GM21526 (cell line): ENCODE results near the gene TOLLIP.
"Not testable (repeated sequence)": the region's sequence is repeated elsewhere in the genome, so short reads cannot be mapped to it uniquely, and the experiment has no call there.

Source experiments
- ATAC-seq: cut with Tn5 transposase; IDR thresholded peaks from one replicate; pipeline ENCODE4 v1.9.1; 2021; ENCODE audit warnings: moderate library complexity; ENCODE audit not compliant: unreplicated experiment, low FRiP score

Gene TOLLIP

DNA sequence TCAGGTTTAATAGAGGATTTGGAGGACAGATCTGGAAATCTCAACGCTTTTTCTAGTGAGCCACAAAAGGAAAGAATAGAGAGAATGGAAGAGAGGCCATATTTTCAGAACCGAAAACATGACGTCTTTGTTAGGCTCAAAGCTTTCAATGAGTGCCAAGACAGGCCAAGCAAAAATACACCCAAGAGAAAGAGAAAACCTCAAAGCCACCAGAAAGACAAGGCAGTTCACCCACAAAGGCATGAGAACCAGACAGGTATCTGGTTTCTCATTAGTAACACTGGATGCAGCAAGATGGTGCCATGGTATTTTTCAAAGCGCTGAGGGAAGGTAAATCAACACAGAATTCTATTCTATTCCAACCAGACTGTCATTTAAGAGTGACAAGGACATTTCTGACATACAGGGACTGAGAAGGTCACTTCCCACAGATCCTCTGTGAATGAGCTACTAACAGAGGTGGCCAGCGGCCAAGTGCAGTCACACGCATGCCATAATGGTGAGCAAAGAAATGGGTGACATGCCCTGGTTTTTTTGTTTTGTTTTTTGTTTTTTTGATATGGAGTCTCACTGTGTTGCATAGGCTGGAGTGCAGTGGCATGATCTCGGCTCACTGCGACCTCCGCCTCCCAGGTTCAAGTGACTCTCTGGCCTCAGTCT lies 41.9 kb downstream of the TOLLIP start:
- ATAC-seq = no peak

DNA sequence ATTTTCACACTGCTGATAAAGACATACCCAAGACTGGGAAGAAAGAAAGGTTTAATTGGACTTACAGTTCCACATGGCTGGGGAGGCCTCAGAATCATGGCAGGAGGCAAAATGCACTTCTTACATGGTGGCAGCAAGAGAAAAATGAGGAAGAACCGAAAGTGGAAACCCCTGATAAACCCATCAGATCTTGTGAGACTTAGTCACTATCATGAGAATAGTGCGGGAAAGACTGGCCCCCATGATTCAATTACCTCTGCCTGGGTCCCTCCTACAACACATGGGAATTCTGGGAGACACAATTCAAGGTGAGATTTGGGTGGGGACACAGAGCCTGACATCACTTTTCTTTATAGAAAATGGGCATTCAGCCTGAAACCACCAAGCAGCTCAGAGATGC lies 42.5 kb downstream of the TOLLIP start:
- ATAC-seq = not testable (repeated sequence)

DNA sequence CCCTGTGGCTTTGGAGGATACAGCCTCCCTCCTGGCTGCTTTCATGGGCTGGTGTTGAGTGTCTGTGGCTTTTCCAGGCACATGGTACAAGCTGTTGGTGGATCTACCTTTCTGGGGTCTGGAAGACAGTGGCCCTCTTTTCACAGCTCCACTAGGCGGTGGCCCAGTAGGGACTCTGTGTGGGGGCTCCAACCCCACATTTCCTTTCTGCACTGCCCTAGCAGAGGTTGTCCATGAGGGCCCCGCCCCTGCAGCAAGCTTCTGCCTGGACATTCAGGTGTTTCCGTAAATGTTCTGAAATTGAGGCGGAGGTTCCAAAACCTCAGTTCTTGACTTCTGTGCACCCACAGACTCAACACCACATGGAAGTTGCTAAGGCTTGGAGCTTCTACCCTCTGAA lies 44.0 kb downstream of the TOLLIP start:
- not testable (repeated sequence) for ATAC-seq

DNA sequence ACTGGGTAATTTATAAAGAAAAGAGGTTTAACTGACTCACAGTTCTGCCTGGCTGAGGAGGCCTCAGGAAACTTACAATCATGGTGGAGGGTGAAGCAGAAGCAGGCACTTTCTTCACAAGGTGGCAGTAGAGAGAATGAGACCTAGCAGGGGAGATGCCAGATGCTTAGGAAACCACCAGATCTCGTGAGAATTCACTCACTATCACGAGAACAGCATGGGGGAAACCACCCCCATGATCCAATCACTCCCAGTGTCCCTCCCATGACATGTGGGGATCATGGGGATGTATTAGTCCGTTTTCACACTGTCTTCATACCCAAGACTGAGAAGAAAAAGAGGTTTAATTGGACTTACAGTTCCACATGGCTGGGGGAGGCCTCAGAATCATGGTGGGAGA lies 45.0 kb downstream of the TOLLIP start:
- not testable (repeated sequence) for ATAC-seq

DNA sequence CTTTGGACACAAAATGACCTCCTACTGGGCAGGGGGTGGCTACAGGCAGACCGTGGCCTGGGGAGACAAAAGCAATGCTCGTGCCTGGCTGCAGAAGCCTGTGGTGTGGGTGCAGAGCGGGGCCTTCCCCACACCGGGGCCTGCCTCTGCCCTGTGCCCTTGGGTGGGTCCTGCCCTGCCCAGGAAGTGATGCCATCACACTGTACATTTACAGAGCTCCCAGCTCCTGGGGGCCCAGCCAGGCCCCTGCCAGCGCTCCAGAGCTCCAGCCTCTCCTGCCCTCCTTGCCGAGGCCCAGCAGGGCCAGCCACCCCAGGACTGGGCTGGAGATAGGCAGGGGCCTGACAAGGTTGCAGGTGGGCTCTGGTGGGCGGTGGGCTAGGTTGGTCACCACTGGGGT lies 46.4 kb downstream of the TOLLIP start:
- no peak for ATAC-seq

DNA sequence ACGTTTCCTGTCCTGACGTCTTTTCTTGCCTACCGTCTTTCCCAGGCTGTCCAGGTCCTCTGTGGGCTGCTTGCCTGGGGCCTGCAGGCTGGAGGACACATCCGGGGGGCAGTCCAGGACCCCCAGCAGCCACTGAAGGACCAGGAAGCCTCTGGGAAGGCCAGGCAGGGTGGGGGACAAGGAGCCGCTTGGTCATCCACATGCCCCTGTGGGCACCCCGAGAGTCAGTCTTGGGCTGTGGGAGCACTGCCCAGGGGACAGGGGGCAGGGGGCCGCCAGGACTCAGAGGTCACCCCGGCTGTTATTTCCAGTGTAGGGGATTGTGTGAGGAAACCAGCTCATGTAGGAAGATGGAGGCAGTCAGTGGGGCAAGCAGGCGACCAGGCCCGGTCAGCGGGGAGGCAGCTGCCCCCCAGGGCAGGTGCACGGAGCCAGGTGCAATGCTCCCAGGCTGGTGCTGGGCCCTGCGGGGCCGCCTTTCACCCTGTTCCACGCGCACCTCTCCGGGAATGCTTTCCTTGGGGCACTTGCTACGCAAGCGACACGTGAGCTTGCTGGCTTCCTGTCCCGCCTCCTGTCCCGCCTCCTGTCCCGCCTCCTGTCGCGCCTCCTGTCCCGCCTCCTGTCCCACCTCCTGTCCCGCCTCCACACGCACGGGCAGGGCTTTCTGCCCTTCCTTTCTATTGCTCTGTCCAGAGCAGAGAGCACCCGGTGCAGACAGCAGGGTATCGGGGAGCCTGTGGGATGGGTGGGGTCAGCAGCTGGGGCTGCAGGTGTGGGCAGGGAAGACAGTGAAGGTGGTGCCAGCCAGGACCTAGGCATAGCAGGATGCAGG lies 47.0 kb downstream of the TOLLIP start:
- peak; percentile 84 for ATAC-seq

DNA sequence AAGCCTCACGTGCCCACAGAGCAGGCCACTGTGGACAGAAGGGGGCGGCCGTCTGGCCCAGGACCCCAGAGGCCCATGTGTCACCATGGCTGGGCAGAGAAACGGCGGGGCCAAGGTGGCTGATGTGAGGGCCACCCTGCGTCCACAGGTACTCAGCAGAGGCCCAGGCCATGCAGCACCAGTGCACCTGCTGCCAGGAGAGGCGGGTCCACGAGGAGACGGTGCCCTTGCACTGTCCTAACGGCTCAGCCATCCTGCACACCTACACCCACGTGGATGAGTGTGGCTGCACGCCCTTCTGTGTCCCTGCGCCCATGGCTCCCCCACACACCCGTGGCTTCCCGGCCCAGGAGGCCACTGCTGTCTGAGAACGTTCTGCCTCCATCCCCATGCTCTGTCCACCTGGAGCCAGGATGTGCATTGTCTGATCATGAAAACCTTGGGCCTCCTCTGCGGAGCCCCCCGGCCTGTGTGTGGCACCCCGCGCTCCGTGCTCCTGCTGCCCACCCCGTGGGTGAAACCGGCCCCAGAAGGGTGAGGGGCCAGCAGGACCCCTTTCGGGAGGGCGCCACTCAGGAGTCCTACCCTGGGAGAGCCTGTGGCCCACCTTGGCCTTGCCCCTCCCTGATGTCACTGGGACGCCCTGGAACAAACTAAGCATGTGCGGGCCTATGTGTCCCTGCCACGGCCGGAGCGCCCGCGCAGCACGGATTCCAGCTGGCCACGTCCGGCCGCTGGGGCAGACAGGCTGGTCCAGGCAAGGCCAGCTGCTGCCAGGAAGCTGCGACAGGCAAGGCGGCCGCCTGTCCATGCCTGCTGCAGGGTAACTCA lies 48.0 kb downstream of the TOLLIP start:
- ATAC-seq = no peak

DNA sequence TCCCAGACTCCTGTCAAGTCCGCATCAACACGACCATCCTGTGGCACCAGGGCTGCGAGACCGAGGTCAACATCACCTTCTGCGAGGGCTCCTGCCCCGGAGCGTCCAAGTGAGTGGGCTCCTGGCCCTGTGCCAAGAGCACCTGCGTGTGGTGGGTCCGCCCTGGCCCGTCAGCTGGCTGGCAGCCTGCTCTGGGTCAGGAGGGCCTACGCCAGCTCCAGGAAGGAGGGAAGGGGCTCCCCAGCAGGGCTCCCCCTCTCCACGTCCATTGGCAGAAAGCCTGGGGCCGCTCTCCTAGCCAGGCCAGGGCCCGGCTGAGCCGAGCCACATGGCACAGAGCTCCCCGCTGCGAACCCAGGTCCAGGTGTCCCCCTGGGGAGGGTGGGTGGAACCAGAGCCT lies 48.8 kb downstream of the TOLLIP start:
- no peak for ATAC-seq

DNA sequence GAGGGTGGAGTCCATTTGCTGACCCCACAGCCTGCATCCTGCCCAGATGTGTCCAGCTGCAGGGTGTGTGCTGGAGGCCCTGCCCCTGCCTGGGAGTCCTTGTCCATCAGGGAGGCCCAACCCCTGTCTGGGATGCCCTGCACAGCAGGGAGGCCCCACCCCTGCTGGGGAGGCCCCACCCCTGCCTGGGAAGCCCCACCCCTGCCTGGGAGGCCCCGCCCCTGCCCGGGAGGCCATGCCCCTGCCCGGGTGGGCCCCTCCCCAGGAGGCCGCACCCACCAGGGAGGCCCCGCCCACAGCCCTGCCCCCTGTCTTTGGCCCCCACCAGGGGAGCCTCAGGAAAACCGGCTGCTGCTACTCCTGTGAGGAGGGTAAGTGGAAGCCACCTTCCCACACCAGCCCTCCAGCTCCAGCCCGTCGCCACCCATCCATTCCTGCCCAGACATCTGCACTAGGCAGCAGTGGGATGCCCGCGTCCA lies 49.4 kb downstream of the TOLLIP start:
- ATAC-seq = no peak

DNA sequence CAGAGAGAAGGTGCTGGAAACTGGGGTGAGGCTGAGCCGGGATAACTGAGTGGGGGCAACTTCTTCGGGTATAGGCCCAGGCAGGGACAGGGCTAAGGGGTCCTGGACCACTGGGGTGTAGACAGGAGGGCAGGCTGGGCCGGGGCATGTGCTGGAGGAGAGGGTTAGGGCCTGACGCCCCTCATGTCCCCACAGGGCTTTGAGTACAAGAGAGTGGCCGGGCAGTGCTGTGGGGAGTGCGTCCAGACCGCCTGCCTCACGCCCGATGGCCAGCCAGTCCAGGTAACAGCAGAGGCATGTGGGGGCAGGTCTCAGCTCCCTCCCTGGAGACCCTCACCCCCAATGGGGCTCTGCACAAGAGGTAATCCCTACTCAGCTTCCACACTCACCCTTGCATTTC lies 49.9 kb downstream of the TOLLIP start:
- ATAC-seq = no peak

DNA sequence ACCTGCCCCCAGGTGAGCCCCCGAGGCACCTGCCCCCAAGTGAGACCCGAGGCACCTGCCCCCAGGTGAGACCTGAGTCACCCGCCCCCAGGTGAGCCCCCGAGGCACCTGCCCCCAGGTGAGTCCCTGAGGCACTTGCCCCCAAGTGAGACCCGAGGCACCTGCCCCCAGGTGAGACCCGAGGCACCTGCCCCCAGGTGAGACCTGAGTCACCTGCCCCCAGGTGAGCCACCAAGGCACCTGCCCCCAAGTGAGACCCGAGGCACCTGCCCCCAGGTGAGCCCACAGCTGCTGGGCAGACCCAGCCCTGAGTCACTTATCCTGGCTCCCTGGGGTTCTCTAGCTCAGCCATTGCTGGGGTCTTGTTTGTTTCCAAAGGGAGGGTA lies 50.4 kb downstream of the TOLLIP start:
- ATAC-seq = no peak

DNA sequence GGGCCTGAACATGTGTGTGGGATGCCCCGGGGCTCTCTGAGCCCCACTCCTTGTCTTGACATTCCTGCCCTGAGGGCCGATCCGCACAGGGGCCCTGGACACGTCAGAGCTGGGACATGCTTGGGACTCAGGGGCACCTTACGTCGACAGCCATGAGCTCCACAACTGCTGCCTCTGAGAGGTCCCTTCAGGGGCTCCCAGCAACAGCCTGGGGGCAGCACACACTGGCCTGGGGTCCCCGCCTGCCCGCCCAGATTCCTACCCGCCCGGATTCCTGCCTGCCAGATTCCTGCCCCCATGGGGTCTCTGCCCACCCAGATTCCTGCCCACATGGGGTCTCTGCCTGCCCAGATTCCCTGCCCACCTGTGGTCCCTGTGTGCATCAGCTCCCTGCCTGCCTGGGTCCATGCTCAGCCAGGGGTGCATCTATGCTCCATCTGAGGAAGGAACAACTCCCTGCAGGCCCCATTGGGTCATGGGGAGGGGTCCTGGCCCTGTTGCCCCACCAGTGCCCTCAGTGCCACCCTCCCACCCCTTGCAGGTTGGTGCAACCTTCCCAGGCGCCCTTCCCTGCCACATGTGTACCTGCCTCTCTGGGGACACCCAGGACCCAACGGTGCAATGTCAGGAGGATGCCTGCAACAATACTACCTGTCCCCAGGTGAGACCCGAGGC lies 50.9 kb downstream of the TOLLIP start:
- no peak for ATAC-seq

DNA sequence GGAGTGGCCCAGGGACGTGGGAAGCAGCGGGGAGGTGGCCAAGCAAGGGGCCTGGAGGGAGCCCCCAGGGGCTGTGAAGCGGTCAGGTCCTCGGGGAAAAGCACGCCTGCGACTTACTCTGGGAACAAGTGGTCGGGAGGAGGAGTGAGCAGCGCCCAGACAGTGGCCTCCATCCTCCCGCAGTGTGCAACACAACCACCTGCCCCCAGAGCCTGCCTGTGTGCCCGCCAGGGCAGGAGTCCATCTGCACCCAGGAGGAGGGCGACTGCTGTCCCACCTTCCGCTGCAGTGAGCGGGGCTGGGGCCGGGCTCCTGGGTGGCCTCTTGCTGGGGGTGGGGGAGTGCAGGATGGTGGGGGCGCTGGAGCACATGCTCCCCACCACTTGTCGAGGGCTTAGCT lies 51.5 kb downstream of the TOLLIP start:
- ATAC-seq = no peak

DNA sequence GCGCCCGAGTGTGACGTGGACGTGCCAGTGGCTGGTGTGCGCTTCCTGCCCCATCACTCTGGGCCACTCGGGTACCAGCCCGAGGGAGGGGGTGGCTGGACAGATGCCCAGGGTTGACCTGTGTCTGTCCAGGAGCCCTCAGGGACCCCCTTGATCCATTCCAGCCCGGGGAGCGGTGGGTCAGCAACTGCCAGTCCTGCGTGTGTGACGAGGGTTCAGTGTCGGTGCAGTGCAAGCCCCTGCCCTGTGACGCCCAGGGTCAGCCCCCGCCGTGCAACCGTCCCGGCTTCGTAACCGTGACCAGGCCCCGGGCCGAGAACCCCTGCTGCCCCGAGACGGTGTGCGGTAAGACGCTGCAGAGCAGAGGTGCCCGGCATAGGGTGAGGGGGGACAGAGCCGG lies 52.1 kb downstream of the TOLLIP start:
- no peak for ATAC-seq

DNA sequence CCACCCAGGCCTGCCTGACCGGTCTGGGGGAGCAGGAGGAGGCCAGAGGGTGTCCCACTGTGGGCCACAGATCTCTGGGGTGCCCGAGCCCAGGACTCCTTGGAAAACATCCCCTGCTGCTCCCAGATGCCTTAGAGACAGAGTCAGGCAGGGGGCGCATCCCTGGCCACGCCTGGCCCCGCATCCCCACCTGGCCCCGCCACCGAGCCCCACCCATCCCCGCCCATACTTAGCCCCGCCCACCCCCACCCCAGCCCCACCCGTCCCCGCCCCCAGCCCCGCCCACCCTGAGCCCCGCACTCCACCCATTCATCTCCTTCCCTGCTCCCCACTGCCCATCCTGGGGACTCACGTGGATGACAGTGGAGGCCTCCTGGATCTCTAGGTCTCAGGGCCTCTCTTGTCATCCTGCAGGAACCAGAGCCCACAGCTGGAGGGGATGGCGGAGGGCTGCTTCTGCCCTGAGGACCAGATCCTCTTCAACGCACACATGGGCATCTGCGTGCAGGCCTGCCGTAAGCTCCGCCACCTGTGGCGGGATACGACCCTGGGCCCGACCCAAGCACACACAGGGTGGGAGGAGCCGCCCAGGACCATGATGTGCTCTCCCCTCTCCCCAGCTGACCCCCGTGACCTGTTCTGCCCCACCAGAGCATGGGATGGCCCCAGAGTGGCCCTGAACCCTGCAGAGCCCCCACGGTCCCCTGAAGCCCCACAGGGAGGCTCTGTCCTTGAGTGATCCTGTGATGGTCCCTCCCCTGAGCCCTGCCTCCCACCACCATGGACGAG lies 53.0 kb downstream of the TOLLIP start:
- ATAC-seq = no peak

DNA sequence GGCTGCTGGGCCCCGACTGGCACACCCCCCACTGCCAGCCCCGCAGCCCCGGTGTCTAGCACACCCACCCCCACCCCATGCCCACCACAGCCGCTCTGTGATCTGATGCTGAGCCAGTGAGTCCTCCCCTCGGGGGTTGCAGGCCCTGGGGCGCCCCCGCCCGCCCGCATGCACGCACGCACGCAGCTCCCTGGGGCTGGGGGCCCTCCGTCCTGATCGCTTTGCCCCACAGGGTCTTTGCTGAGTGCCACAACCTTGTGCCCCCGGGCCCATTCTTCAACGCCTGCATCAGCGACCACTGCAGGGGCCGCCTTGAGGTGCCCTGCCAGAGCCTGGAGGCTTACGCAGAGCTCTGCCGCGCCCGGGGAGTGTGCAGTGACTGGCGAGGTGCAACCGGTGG lies 54.3 kb downstream of the TOLLIP start:
- ATAC-seq = no peak

DNA sequence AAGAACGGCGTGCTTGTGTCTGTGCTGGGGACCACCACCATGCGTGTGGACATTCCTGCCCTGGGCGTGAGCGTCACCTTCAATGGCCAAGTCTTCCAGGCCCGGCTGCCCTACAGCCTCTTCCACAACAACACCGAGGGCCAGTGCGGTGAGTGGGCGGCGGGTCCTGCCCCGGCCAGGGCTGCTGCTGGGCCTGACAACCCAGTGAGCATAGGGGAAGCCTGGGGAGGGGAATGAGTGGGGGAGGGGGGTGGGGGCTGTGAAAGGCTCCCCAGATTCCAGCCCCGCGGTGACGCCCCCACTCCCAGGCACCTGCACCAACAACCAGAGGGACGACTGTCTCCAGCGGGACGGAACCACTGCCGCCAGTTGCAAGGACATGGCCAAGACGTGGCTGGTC lies 54.7 kb downstream of the TOLLIP start:
- no peak for ATAC-seq

DNA sequence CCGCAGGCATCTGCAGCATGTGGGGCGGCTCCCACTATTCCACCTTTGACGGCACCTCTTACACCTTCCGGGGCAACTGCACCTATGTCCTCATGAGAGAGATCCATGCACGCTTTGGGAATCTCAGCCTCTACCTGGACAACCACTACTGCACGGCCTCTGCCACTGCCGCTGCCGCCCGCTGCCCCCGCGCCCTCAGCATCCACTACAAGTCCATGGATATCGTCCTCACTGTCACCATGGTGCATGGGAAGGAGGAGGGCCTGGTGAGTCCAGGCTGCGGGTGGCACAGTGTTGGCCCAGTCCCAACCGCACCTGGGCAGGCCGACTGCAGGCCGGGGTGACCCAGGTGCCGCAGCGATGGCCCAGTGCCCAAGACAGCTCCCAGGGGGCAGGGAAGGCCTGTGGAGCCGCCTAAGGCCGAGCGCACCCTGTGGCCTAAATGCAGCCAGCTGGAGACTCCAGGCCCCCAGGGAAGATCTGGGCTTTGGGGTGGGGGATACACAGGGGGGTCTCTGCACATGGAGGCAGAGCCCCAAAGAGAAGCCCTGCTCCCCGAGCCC lies 55.3 kb downstream of the TOLLIP start:
- ATAC-seq = no peak

DNA sequence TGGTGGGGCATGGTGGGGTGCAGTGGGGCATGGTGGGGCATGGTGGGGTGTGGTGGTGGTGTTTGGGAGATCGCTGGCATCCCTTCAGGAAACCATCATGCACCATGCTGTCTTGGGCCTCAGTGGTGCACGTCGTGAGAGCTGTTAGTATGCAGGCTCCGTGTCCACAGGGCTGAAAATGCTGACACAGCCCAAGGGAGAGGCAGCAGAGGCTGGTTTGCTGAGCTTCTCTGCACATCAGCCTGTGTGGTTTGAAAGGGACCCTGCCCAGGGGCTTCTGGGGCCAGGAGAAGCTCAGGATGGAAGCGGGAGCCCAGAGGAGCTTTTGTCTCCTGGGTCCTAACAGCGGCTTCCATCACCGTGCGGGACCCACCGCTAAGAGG lies 56.3 kb downstream of the TOLLIP start:
- ATAC-seq = no peak
